OCI-LY7 (cell line): ENCODE measurements around the gene CABLES1. TPM values are rescaled to one million over a fixed set of nuclear protein-coding genes. Genes with fewer than 3 reads are reported as not detected.

Source experiments
- BruUV-seq: library from RNA; stranded (reverse); fragments of 400-500 nt; replicated peaks from 2 replicates; lab custom pipeline; 2021; lab: Mats Ljungman, UMichigan
- CTCF ChIA-PET: fragments of 300-600 bp; sonication (Branson Sonifier 250); formaldehyde crosslinking; loops from one replicate; lab custom pipeline; 2022; ENCODE audit warnings: antibody characterized with exemption; ENCODE audit not compliant: unreplicated experiment; lab: Charles Lee
- POLR2A ChIA-PET: fragments of 300-600 bp; sonication (Branson Sonifier 250); formaldehyde crosslinking; loops from one replicate; lab custom pipeline; 2022; ENCODE audit warnings: antibody characterized with exemption; lab: Charles Lee
- DNase-seq: peaks from one replicate; pipeline ENCODE4 v3.0.0-alpha.2; 2015; ENCODE audit warnings: low spot score
- H2AFZ ChIP-seq: fragments of 200-600 bp; sonication (generic), shearing (Covaris generic); 2 replicates; pipeline ENCODE4 v1.6.1; 2014; ENCODE audit warnings: mild to moderate bottlenecking, antibody characterized with exemption, low read length, moderate library complexity
- H3K27ac ChIP-seq: fragments of 200-600 bp; sonication (generic); 2 replicates; pipeline ENCODE4 v1.5.1; 2014; ENCODE audit warnings: mixed run types, low read depth, mild to moderate bottlenecking, moderate library complexity, low read length, inconsistent platforms; ENCODE audit not compliant: poor library complexity, severe bottlenecking
- H3K36me3 ChIP-seq: fragments of 200-600 bp; sonication (generic); 2 replicates; pipeline ENCODE4 v1.6.1; 2014; ENCODE audit warnings: mild to moderate bottlenecking, antibody characterized with exemption, low read length, moderate library complexity, mixed read lengths; ENCODE audit not compliant: insufficient read depth
- H3K4me1 ChIP-seq: fragments of 200-600 bp; sonication (generic); 2 replicates; pipeline ENCODE4 v1.5.1; 2014; ENCODE audit warnings: mild to moderate bottlenecking, low read length; ENCODE audit not compliant: insufficient read depth, poor library complexity, severe bottlenecking
- H3K4me2 ChIP-seq: fragments of 200-600 bp; sonication (generic); 2 replicates; pipeline ENCODE4 v1.6.1; 2014; ENCODE audit warnings: mild to moderate bottlenecking, low read length
- H3K4me3 ChIP-seq: fragments of 200-600 bp; sonication (generic); 2 replicates; pipeline ENCODE4 v1.5.1; 2014; ENCODE audit warnings: mild to moderate bottlenecking, low read depth, low read length; ENCODE audit not compliant: poor library complexity, severe bottlenecking
- H3K79me2 ChIP-seq: fragments of 200-600 bp; sonication (generic); 2 replicates; pipeline ENCODE4 v1.6.1; 2016; ENCODE audit warnings: low read depth, mild to moderate bottlenecking, low read length, moderate library complexity, mixed read lengths; ENCODE audit not compliant: insufficient read depth
- H3K9me2 ChIP-seq: fragments of 200-600 bp; sonication (generic); 2 replicates; pipeline ENCODE4 v1.6.1; 2016; ENCODE audit warnings: mild to moderate bottlenecking, low read length, mixed read lengths; ENCODE audit not compliant: insufficient read depth
- H3K9me3 ChIP-seq: fragments of 200-600 bp; sonication (generic); 2 replicates; pipeline ENCODE4 v1.6.1; 2014; ENCODE audit warnings: mild to moderate bottlenecking, mixed run types, low read length, mixed read lengths
- H4K20me1 ChIP-seq: fragments of 200-600 bp; sonication (generic); 2 replicates; pipeline ENCODE4 v1.6.1; 2014; ENCODE audit warnings: mild to moderate bottlenecking, antibody characterized with exemption, low read length, moderate library complexity, mixed read lengths; ENCODE audit not compliant: insufficient read depth
- CTCF ChIP-seq: fragments of 200-600 bp; sonication (generic); conservative IDR thresholded peaks from 2 replicates; pipeline ENCODE4 v1.5.1; 2014; ENCODE audit warnings: mild to moderate bottlenecking, antibody characterized with exemption, low read length, moderate library complexity, mixed read lengths
- EZH2phosphoT487 ChIP-seq: fragments of 200-600 bp; sonication (generic); IDR thresholded peaks from 2 replicates; pipeline ENCODE4 v1.6.1; 2018; ENCODE audit warnings: low read depth, borderline replicate concordance, mild to moderate bottlenecking, mixed run types, antibody characterized with exemption, low read length, moderate library complexity, mixed read lengths
- intact Hi-C: fragments of 100-400 bp; cut with micrococcal nuclease; formaldehyde crosslinking; loops from one replicate; pipeline ENCODE4 v1.10.0; 2022; ENCODE audit not compliant: unreplicated experiment
- total RNA-seq, 2 experiments: library from RNA; depleted of rRNA in 1 of 2; stranded (reverse); fragments of >200 nt in 1 of 2; shearing (Covaris generic) in 1 of 2; gene quantifications; 2 replicates each; pipeline ENCODE4 v1.2.3, GENCODE V29; 2014 to 2022

CABLES1 gene
- total RNA-seq, 2 experiments from 2014 or later, result 20.6 to 28.7 TPM

GRCh38 chr18:23143016-23143814, 7.9 kb downstream of the CABLES1 start:
- no peak overlapping the region for H2AFZ ChIP-seq
- peak overlapping the region; percentile 36; the same call in 1 of the 2 replicates for H3K4me2 ChIP-seq
- POLR2A ChIA-PET, result no interaction called here
- no peak for TF ChIP-seq EZH2phosphoT487
- TF ChIP-seq CTCF, result no peak
- no peaks in the 10 kb centered on the region for H3K9me3 ChIP-seq
- BruUV-seq, result no TSS peak
- CTCF ChIA-PET, result no interaction called here
- no peak overlapping the region for H3K27ac ChIP-seq
- H3K4me1 ChIP-seq, result peaks cover 53% of the 10 kb centered on the region
- H4K20me1 ChIP-seq, result 0 out of 2 replicates have a peak, but pooled peaks cover 3% of the 10 kb centered on the region
- H3K36me3 ChIP-seq, result peaks cover 19% of the 10 kb centered on the region
- intact Hi-C loops, result no loop called here
- DNase-seq, result peak; percentile 20
- H3K79me2 ChIP-seq, result peaks cover 60% of the 10 kb centered on the region; the same call in 1 of the 2 replicates
- no peaks in the 10 kb centered on the region for H3K9me2 ChIP-seq
- H3K4me3 ChIP-seq, result no peak overlapping the region

- Histone ChIP-seq H3K4me1 (peaks cover 47% of the 10 kb centered on the region), H4K20me1 (0 out of 2 replicates have a peak, but pooled peaks cover 3% of the 10 kb centered on the region), H3K36me3 (peaks cover 13% of the 10 kb centered on the region), H3K4me2 (0 out of 2 replicates have a peak overlapping the region, but pooled peaks have one; percentile 36), H3K4me3 (no peak overlapping the region), H3K9me3 (no peaks in the 10 kb centered on the region), H3K27ac (no peak overlapping the region), H3K9me2 (no peaks in the 10 kb centered on the region), H3K79me2 (peaks cover 54% of the 10 kb centered on the region; the same call in 1 of the 2 replicates), H2AFZ (no peak overlapping the region)
- intact Hi-C loops, result loop anchor here (2.0 kb wide), 1 partner anchor 37 kb away; no protein-coding TSS in a partner anchor
- CTCF ChIA-PET, result no interaction called here
- TF ChIP-seq CTCF, result no peak
- no peak for TF ChIP-seq EZH2phosphoT487
- DNase-seq, result no peak
- BruUV-seq, result no TSS peak
- POLR2A ChIA-PET, result interaction anchor here (0.5 kb wide), 1 partner anchor 20 kb away, joined by 3 read pairs; no protein-coding TSS in a partner anchor
Measured at GRCh38 chr18:23143815-23144261, 8.6 kb downstream of the CABLES1 start.

GRCh38 chr18:23144640-23145039, 9.4 kb downstream of the CABLES1 start:
- H3K9me2 ChIP-seq, result no peaks in the 10 kb centered on the region
- intact Hi-C loops, result loop anchor here (2.0 kb wide), 1 partner anchor 36 kb away; no protein-coding TSS in a partner anchor
- no peaks in the 10 kb centered on the region for H3K9me3 ChIP-seq
- peaks cover 12% of the 10 kb centered on the region for H3K36me3 ChIP-seq
- H3K27ac ChIP-seq, result no peak overlapping the region
- peaks cover 47% of the 10 kb centered on the region; the same call in 1 of the 2 replicates for H3K79me2 ChIP-seq
- peaks cover 47% of the 10 kb centered on the region for H3K4me1 ChIP-seq
- POLR2A ChIA-PET, result interaction anchor here (0.5 kb wide), 1 partner anchor 21 kb away, joined by 3 read pairs; no protein-coding TSS in a partner anchor
- DNase-seq, result no peak
- BruUV-seq, result no TSS peak
- 0 out of 2 replicates have a peak, but pooled peaks cover 3% of the 10 kb centered on the region for H4K20me1 ChIP-seq
- no peak overlapping the region for H3K4me2 ChIP-seq
- H2AFZ ChIP-seq, result no peak overlapping the region
- CTCF ChIA-PET, result no interaction called here
- TF ChIP-seq EZH2phosphoT487, result no peak
- TF ChIP-seq CTCF, result no peak
- H3K4me3 ChIP-seq, result no peak overlapping the region
